Suprapubic skin (tissue), 4 donors: ENCODE measurements around the gene MORC3.

Experiments used
- POLR2A ChIP-seq, 2 donors: fragments of 450-650 bp; IDR thresholded peaks; one replicate each; pipeline ENCODE4 v1.6.1; 2017; ENCODE audit warnings: antibody characterized with exemption in 2 of 2, mild to moderate bottlenecking in 2 of 2, moderate library complexity in 2 of 2
- POLR2AphosphoS5 ChIP-seq, 3 donors: sonication (generic); formaldehyde crosslinking; IDR thresholded peaks; one replicate each; pipeline ENCODE4 v1.6.1; 2017; ENCODE audit warnings: antibody characterized with exemption in 3 of 3
- TF ChIP-seq, protein P1 (sequence below), 2 donors: fragments of 200-600 bp in 1 of 2; fragments of 450-650 bp in 1 of 2; sonication (generic) in 1 of 2; IDR thresholded peaks; one replicate each; pipeline ENCODE4 v1.5.1; 2016 to 2019; ENCODE audit warnings: antibody characterized with exemption in 2 of 2, mild to moderate bottlenecking in 1 of 2, moderate library complexity in 1 of 2

DNA sequence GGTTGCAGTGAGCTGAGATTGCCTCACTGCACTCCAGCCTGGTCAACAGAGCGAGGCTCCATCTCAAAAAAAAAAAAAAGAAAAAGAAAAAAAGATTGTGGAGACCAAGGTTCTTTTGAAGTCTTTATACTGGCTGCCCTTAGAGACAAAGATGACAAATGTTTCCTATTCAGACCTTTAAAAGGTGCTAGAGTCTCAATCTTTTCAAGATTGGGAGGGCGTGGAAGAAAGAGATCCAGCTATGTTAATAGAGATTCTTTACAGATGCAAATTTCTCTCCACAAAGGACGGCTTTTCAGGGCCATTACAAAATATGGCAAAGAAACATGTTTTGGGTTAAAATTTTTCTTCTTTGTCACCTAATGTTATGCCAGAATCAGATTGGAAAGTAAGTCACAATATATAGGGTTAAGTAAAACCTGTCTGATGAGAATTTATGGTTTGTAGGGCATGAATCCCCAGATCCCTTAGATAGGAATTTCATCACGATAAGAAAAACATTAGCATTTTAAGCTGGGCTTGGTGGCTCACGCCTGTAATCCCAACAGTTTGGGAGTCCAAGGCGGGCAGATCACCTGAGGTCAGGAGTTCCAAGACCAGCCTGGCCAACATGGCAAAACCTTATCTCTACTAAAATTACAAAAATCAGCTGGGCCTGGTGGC is 13.0 kb upstream of the MORC3 start:
- TF ChIP-seq, protein P1, sequence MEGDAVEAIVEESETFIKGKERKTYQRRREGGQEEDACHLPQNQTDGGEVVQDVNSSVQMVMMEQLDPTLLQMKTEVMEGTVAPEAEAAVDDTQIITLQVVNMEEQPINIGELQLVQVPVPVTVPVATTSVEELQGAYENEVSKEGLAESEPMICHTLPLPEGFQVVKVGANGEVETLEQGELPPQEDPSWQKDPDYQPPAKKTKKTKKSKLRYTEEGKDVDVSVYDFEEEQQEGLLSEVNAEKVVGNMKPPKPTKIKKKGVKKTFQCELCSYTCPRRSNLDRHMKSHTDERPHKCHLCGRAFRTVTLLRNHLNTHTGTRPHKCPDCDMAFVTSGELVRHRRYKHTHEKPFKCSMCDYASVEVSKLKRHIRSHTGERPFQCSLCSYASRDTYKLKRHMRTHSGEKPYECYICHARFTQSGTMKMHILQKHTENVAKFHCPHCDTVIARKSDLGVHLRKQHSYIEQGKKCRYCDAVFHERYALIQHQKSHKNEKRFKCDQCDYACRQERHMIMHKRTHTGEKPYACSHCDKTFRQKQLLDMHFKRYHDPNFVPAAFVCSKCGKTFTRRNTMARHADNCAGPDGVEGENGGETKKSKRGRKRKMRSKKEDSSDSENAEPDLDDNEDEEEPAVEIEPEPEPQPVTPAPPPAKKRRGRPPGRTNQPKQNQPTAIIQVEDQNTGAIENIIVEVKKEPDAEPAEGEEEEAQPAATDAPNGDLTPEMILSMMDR (IDR thresholded peaks at IDR 0.05) = no peak
- no peak for TF ChIP-seq POLR2A (IDR thresholded peaks at IDR 0.05)
- TF ChIP-seq POLR2AphosphoS5 (IDR thresholded peaks at IDR 0.05) = no peak
